HCT116 (cell line): ENCODE measurements around the gene PXT1. TPM values are rescaled to one million over a fixed set of nuclear protein-coding genes. Genes with fewer than 3 reads are reported as not detected.

ENCODE experiments used
- ATAC-seq: fragments of 200-7000 bp; cut with Tn5 transposase; 2 replicates; pipeline ENCODE4 v1.9.1; 2020; ENCODE audit warnings: mild to moderate bottlenecking, moderate library complexity
- BruUV-seq: library from RNA; stranded (reverse); fragments of 400-500 nt; replicated peaks from 2 replicates; lab custom pipeline; 2021; lab: Mats Ljungman, UMichigan
- CTCF ChIA-PET: fragments of 300-600 bp; sonication (Branson Sonifier 250); formaldehyde crosslinking; loops from one replicate; lab custom pipeline; 2021; ENCODE audit warnings: antibody characterized with exemption; lab: Charles Lee
- POLR2A ChIA-PET: fragments of 300-600, 350-600 bp; sonication (Branson Sonifier 250); formaldehyde crosslinking; loops from one replicate; lab custom pipeline; 2021; ENCODE audit warnings: antibody characterized with exemption; lab: Charles Lee
- RAD21 ChIA-PET, 2 experiments: fragments of 300-600 bp; sonication (Branson Sonifier 250); formaldehyde crosslinking; loops; one replicate each; lab custom pipeline; 2023; ENCODE audit warnings: low total read pairs in 2 of 2; ENCODE audit not compliant: uncharacterized antibody in 2 of 2, unreplicated experiment in 2 of 2, low non-redundant PET in 1 of 2; lab: Charles Lee
- DNase-seq: peaks from one replicate; pipeline ENCODE4 v3.0.0-alpha.2; 2010; ENCODE audit warnings: low read depth, low spot score
- H2AFZ ChIP-seq: fragments of 200-600 bp; shearing (Covaris generic), sonication (generic); 2 replicates; pipeline ENCODE4 v1.6.1; 2017; ENCODE audit warnings: low read depth, mixed run types, mixed read lengths, antibody characterized with exemption, low read length; ENCODE audit not compliant: poor library complexity, severe bottlenecking
- H3K27ac ChIP-seq: 2 replicates; pipeline ENCODE4 v1.5.1; 2012; ENCODE audit warnings: low read depth, low read length
- H3K27me3 ChIP-seq: fragments of 200-600 bp; sonication (generic); 2 replicates; pipeline ENCODE4 v1.6.1; 2016; ENCODE audit warnings: mixed run types, low read length, mixed read lengths; ENCODE audit not compliant: insufficient read depth
- H3K36me3 ChIP-seq, 2 experiments: fragments of 200-500 bp in 1 of 2; fragments of 200-600 bp in 1 of 2; sonication (Bioruptor generic) in 1 of 2; sonication (generic) in 1 of 2; 2 replicates each; pipeline versions ENCODE4 v1.5.1 to v1.6.1; 2014 to 2016; ENCODE audit warnings: low read length in 2 of 2, inconsistent platforms in 1 of 2, mixed read lengths in 1 of 2, mixed run types in 1 of 2; ENCODE audit not compliant: insufficient read depth in 2 of 2, control insufficient read depth in 1 of 2
- H3K4me1 ChIP-seq, 2 experiments: fragments of 200-600 bp in 1 of 2; sonication (generic) in 1 of 2; 2 replicates each; pipeline versions ENCODE4 v1.5.1 to v1.6.1; 2012 to 2017; ENCODE audit warnings: low read length in 2 of 2, inconsistent platforms in 1 of 2, mild to moderate bottlenecking in 1 of 2, mixed read lengths in 1 of 2, mixed run types in 1 of 2, moderate library complexity in 1 of 2; ENCODE audit not compliant: insufficient read depth in 2 of 2, control insufficient read depth in 1 of 2
- H3K4me2 ChIP-seq: fragments of 200-600 bp; sonication (generic); 2 replicates; pipeline ENCODE4 v1.6.1; 2017; ENCODE audit warnings: mixed run types, low read length, mixed read lengths
- H3K4me3 ChIP-seq, 2 experiments: fragments of 200-600 bp in 1 of 2; sonication (generic) in 1 of 2; replicated peaks in 1 of 2; 2 replicates each; pipeline ENCODE4 v1.5.1; 2011 to 2016; ENCODE audit warnings: low read length in 2 of 2, control low read depth in 1 of 2, low read depth in 1 of 2, mild to moderate bottlenecking in 1 of 2, mixed read lengths in 1 of 2, mixed run types in 1 of 2
- H3K79me2 ChIP-seq: fragments of 200-600 bp; sonication (generic); 2 replicates; pipeline ENCODE4 v1.6.1; 2017; ENCODE audit warnings: mild to moderate bottlenecking, mixed run types, low read length, moderate library complexity, mixed read lengths; ENCODE audit not compliant: insufficient read depth
- H3K9ac ChIP-seq: fragments of 200-600 bp; sonication (generic); 2 replicates; pipeline ENCODE4 v1.6.1; 2016; ENCODE audit warnings: low read length, mixed read lengths
- H3K9me2 ChIP-seq: fragments of 200-600 bp; sonication (generic), shearing (Covaris generic); 2 replicates; pipeline ENCODE4 v1.6.1; 2017; ENCODE audit warnings: mixed run types, mild to moderate bottlenecking, moderate library complexity; ENCODE audit not compliant: insufficient read depth
- H3K9me3 ChIP-seq, 2 experiments: fragments of 200-500 bp in 1 of 2; fragments of 200-600 bp in 1 of 2; sonication (Bioruptor generic) in 1 of 2; sonication (generic) in 1 of 2; 2 replicates each; pipeline ENCODE4 v1.6.1; 2014 to 2017; ENCODE audit warnings: low read length in 2 of 2, mixed read lengths in 2 of 2, inconsistent platforms in 1 of 2, low read depth in 1 of 2, mild to moderate bottlenecking in 1 of 2, mixed run types in 1 of 2, moderate library complexity in 1 of 2; ENCODE audit not compliant: control insufficient read depth in 1 of 2, insufficient read depth in 1 of 2
- H4K20me1 ChIP-seq: fragments of 200-600 bp; sonication (generic), shearing (Covaris generic); 2 replicates; pipeline ENCODE4 v1.6.1; 2017; ENCODE audit warnings: mixed run types, mild to moderate bottlenecking, moderate library complexity; ENCODE audit not compliant: insufficient read depth
- CEBPB ChIP-seq: IDR thresholded peaks from 2 replicates; pipeline ENCODE4 v1.6.1; 2012; ENCODE audit warnings: low read depth
- FOSL1 ChIP-seq: IDR thresholded peaks from 2 replicates; pipeline ENCODE4 v1.6.1; 2012; ENCODE audit warnings: low read depth
- MAX ChIP-seq: IDR thresholded peaks from 2 replicates; pipeline ENCODE4 v1.6.1; 2012
- SIN3A ChIP-seq: IDR thresholded peaks from 2 replicates; pipeline ENCODE4 v1.6.1; 2012; ENCODE audit warnings: low read depth
- SP1 ChIP-seq: IDR thresholded peaks from 2 replicates; pipeline ENCODE4 v1.6.1; 2012; ENCODE audit warnings: low read depth
- TCF7L2 ChIP-seq: IDR thresholded peaks from 2 replicates; pipeline ENCODE4 v1.7.0; 2011; ENCODE audit warnings: borderline replicate concordance, inconsistent platforms; ENCODE audit not compliant: insufficient read depth, insufficient read length; ENCODE audit errors: extremely low read depth
- intact Hi-C: fragments of 100-400 bp; cut with micrococcal nuclease; formaldehyde crosslinking; loops from 2 replicates; pipeline ENCODE4 v1.10.0; 2022
- total RNA-seq: library from RNA; stranded (reverse); gene quantifications from one replicate; pipeline ENCODE4 v1.2.1, GENCODE V29; 2021; ENCODE audit not compliant: unreplicated experiment
- TF ChIP-seq, protein P1 (sequence below): IDR thresholded peaks from 2 replicates; pipeline ENCODE4 v1.6.1; 2012; ENCODE audit warnings: low read depth
- TF ChIP-seq, protein P2 (sequence below), 3 experiments: fragments of 200-600 bp in 1 of 3; sonication (generic) in 1 of 3; IDR thresholded peaks in 2 of 3; conservative IDR thresholded peaks in 1 of 3; 2 replicates each; pipeline ENCODE4 v1.5.1; 2012 to 2017; ENCODE audit warnings: low read depth in 2 of 3, low read length in 2 of 3, antibody characterized with exemption in 1 of 3, borderline replicate concordance in 1 of 3, control low read depth in 1 of 3, mild to moderate bottlenecking in 1 of 3, mixed read lengths in 1 of 3, mixed run types in 1 of 3, moderate library complexity in 1 of 3; ENCODE audit not compliant: insufficient read depth in 1 of 3

The PXT1 gene
- total RNA-seq, 1 experiment from 2014 or later: 0.17 TPM

DNA sequence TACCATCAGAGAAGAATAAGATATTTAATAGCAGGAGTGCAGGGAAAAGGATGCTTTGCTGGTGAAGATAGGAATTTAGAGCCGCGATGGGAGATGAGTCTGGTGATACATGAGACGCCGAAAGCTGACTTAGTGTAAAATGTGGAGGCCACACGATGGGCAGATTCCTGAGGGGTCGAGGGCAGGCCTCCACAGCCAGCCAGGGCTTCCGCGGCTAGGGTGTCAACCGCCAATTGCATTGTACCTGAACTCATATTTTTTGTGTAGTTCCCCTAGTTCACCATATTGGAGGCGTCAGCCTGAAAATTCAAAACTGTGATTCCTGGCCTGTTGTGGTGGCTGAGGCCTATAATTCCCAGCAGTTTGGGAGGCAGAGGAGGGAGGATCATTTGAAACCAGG is 63.7 kb downstream of the PXT1 start:
- no peak overlapping the region for H3K4me2 ChIP-seq
- no peaks in the 10 kb centered on the region for H4K20me1 ChIP-seq
- ChIA-PET RAD21 (no interaction called here), POLR2A (no interaction called here), CTCF (no interaction called here)
- H2AFZ ChIP-seq: no peak overlapping the region
- intact Hi-C loops: no loop called here
- DNase-seq (no peak), ATAC-seq (no peak)
- H3K27ac ChIP-seq: no peak overlapping the region
- no peak overlapping the region for H3K9ac ChIP-seq
- H3K9me3 ChIP-seq: no peaks in the 10 kb centered on the region
- H3K36me3 ChIP-seq: no peaks in the 10 kb centered on the region
- H3K9me2 ChIP-seq: no peaks in the 10 kb centered on the region
- no peaks in the 10 kb centered on the region for H3K27me3 ChIP-seq
- no peak for TF ChIP-seq SP1
- TF ChIP-seq FOSL1: no peak
- TF ChIP-seq, protein P1, sequence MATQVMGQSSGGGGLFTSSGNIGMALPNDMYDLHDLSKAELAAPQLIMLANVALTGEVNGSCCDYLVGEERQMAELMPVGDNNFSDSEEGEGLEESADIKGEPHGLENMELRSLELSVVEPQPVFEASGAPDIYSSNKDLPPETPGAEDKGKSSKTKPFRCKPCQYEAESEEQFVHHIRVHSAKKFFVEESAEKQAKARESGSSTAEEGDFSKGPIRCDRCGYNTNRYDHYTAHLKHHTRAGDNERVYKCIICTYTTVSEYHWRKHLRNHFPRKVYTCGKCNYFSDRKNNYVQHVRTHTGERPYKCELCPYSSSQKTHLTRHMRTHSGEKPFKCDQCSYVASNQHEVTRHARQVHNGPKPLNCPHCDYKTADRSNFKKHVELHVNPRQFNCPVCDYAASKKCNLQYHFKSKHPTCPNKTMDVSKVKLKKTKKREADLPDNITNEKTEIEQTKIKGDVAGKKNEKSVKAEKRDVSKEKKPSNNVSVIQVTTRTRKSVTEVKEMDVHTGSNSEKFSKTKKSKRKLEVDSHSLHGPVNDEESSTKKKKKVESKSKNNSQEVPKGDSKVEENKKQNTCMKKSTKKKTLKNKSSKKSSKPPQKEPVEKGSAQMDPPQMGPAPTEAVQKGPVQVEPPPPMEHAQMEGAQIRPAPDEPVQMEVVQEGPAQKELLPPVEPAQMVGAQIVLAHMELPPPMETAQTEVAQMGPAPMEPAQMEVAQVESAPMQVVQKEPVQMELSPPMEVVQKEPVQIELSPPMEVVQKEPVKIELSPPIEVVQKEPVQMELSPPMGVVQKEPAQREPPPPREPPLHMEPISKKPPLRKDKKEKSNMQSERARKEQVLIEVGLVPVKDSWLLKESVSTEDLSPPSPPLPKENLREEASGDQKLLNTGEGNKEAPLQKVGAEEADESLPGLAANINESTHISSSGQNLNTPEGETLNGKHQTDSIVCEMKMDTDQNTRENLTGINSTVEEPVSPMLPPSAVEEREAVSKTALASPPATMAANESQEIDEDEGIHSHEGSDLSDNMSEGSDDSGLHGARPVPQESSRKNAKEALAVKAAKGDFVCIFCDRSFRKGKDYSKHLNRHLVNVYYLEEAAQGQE: no peak
- TF ChIP-seq MAX: no peak
- no peak for TF ChIP-seq SIN3A
- TF ChIP-seq, protein P2, sequence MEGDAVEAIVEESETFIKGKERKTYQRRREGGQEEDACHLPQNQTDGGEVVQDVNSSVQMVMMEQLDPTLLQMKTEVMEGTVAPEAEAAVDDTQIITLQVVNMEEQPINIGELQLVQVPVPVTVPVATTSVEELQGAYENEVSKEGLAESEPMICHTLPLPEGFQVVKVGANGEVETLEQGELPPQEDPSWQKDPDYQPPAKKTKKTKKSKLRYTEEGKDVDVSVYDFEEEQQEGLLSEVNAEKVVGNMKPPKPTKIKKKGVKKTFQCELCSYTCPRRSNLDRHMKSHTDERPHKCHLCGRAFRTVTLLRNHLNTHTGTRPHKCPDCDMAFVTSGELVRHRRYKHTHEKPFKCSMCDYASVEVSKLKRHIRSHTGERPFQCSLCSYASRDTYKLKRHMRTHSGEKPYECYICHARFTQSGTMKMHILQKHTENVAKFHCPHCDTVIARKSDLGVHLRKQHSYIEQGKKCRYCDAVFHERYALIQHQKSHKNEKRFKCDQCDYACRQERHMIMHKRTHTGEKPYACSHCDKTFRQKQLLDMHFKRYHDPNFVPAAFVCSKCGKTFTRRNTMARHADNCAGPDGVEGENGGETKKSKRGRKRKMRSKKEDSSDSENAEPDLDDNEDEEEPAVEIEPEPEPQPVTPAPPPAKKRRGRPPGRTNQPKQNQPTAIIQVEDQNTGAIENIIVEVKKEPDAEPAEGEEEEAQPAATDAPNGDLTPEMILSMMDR (IDR thresholded peaks at IDR 0.05 in 2 of 3, conservative IDR thresholded peaks at IDR 0.05 in 1 of 3; ENCODE audit: borderline replicate concordance in 1 of 3, insufficient read depth in 1 of 3, low read depth in 2 of 3, low read length in 2 of 3): no peak
- TF ChIP-seq CEBPB: no peak
- TF ChIP-seq TCF7L2: no peak
- TF ChIP-seq, all 23 proteins: peak for 0
- no TSS peak for BruUV-seq
- H3K4me1 ChIP-seq: no peaks in the 10 kb centered on the region
- H3K79me2 ChIP-seq: no peaks in the 10 kb centered on the region
- no peak overlapping the region for H3K4me3 ChIP-seq
